Measurements from ENCODE around the gene CD209.

GRCh38 chr19:7757358-7757757, 10.0 kb upstream of the CD209 start:
- TF ChIP-seq, protein P1, sequence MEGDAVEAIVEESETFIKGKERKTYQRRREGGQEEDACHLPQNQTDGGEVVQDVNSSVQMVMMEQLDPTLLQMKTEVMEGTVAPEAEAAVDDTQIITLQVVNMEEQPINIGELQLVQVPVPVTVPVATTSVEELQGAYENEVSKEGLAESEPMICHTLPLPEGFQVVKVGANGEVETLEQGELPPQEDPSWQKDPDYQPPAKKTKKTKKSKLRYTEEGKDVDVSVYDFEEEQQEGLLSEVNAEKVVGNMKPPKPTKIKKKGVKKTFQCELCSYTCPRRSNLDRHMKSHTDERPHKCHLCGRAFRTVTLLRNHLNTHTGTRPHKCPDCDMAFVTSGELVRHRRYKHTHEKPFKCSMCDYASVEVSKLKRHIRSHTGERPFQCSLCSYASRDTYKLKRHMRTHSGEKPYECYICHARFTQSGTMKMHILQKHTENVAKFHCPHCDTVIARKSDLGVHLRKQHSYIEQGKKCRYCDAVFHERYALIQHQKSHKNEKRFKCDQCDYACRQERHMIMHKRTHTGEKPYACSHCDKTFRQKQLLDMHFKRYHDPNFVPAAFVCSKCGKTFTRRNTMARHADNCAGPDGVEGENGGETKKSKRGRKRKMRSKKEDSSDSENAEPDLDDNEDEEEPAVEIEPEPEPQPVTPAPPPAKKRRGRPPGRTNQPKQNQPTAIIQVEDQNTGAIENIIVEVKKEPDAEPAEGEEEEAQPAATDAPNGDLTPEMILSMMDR (conservative IDR thresholded peaks at IDR 0.05 in 1 of 2, IDR thresholded peaks at IDR 0.05 in 1 of 2; ENCODE audit: extremely low read depth in 1 of 2, insufficient read depth in 1 of 2, low read depth in 1 of 2, low read length in 2 of 2): no peak
- no peak for TF ChIP-seq EZH2 (IDR thresholded peaks at IDR 0.05; ENCODE audit: borderline replicate concordance, low read length)

Data from mammary epithelial cell (primary cell).